ENCODE data around the gene KLHL14.

- TF ChIP-seq CTCF (IDR thresholded peaks at IDR 0.05) (no peak), FOSB (CRISPR knock-in tag; IDR thresholded peaks at IDR 0.05) (no peak), NPAS2 (CRISPR knock-in tag; IDR thresholded peaks at IDR 0.05; ENCODE audit: borderline replicate concordance) (no peak), RFX5 (IDR thresholded peaks at IDR 0.05) (no peak), EP300 (IDR thresholded peaks at IDR 0.05) (no peak), PHF8 (IDR thresholded peaks at IDR 0.05; ENCODE audit: borderline replicate concordance, low read depth) (no peak), RNF2 (IDR thresholded peaks at IDR 0.05; ENCODE audit: borderline replicate concordance, low read depth) (no peak), TFCP2L1 (CRISPR knock-in tag; IDR thresholded peaks at IDR 0.05) (no peak), POLR2A (IDR thresholded peaks at IDR 0.05; ENCODE audit: low read length) (no peak), REST (IDR thresholded peaks at IDR 0.05) (no peak)
Observed at GRCh38 chr18:32698153-32698552, 74.7 kb downstream of the KLHL14 start.

Measured in A549 (cell line).